HUES6 (cell line): Measurements from ENCODE around the gene MICOS13.
A peak's percentile ranks its signal among the peaks of the same experiment; 100 is the strongest.

Source experiments
- H3K27ac ChIP-seq: 2 replicates; pipeline ENCODE4 v1.7.0; 2013; ENCODE audit warnings: low read depth, mild to moderate bottlenecking, low read length, inconsistent platforms
- H3K27me3 ChIP-seq: 2 replicates; pipeline ENCODE4 v1.6.1; 2013; ENCODE audit warnings: low read length; ENCODE audit not compliant: control insufficient read depth, insufficient read depth
- H3K36me3 ChIP-seq: 2 replicates; pipeline ENCODE4 v1.6.1; 2013; ENCODE audit warnings: low read length; ENCODE audit not compliant: control insufficient read depth, insufficient read depth
- H3K4me1 ChIP-seq: 2 replicates; pipeline ENCODE4 v1.6.1; 2013; ENCODE audit warnings: low read length; ENCODE audit not compliant: control insufficient read depth, insufficient read depth
- H3K4me3 ChIP-seq: 2 replicates; pipeline ENCODE4 v1.5.1; 2013; ENCODE audit warnings: low read depth, low read length
- H3K9ac ChIP-seq: one replicate; pipeline ENCODE4 v1.6.1; 2013; ENCODE audit warnings: mild to moderate bottlenecking, low read length
- H3K9me3 ChIP-seq: 2 replicates; pipeline ENCODE4 v1.6.1; 2013; ENCODE audit warnings: low read depth, low read length; ENCODE audit not compliant: control insufficient read depth, insufficient read depth

MICOS13 gene, protein sequence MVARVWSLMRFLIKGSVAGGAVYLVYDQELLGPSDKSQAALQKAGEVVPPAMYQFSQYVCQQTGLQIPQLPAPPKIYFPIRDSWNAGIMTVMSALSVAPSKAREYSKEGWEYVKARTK

DNA sequence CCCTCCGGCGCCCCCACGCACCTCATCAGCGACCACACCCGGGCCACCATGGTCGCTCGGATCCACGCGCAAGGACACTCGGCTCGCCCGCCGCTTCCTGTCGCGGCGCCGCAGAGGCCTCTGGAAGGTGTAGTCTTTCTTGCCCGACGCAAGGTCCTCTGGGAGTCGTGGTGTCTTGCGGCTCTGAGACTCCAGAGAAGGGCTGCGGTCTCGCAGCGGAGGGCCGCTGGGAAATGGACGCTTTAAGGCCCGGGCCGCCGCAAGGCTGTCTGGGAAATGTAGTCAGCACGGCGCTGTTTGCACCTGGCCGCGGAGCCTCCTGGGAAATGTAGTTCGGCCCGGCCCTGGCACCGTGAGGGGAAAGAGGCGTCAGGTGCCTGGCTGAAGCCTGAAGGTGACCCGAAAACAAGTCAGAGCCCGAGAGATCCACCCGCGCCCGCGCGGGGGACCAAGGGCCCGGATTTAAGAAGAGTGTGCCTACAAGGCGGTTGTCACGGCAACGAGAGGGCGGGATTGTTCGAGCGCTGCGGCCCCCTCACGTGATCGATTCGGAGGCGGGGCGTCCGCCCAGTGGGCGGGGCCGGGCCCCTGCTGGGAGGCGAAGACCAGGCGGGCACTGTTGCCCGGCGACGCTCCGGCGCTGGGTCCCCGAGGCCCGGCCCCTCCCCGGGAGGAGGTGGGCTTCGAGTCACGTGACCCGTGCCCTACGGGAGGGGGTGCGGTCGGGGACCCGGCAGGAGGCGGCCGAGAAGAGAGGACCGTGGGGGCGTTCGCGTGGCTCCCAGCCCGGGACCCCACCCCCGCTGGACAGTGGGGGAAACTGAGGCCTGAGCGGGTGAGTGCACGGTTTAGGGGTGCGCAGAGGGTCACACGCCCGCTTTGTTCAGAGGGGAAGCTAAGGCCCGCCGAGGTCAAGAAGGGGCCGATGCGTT, at the start of gene MICOS13, which contains the start of gene HSD11B1L:
Gene MICOS13, minus strand, starts transcription at position 80 of the 932 bp plus-strand sequence. Its CDS starts 30 bp downstream, at position 50.
Gene HSD11B1L, plus strand, starts transcription at position 591 of the 932 bp plus-strand sequence. CDS start 3,806 bp downstream, outside the sequence.
- Histone ChIP-seq H3K9ac (peak within 1 kb of the TSS; percentile 71), H3K9me3 (no peaks in the 10 kb centered on the region), H3K27ac (peak within 1 kb of the TSS; percentile 68), H3K4me3 (peak within 1 kb of the TSS; percentile 80), H3K27me3 (no peaks in the 10 kb centered on the region), H3K36me3 (no peaks in the 10 kb centered on the region), H3K4me1 (peaks cover 8% of the 10 kb centered on the region; the same call in 1 of the 2 replicates)

DNA sequence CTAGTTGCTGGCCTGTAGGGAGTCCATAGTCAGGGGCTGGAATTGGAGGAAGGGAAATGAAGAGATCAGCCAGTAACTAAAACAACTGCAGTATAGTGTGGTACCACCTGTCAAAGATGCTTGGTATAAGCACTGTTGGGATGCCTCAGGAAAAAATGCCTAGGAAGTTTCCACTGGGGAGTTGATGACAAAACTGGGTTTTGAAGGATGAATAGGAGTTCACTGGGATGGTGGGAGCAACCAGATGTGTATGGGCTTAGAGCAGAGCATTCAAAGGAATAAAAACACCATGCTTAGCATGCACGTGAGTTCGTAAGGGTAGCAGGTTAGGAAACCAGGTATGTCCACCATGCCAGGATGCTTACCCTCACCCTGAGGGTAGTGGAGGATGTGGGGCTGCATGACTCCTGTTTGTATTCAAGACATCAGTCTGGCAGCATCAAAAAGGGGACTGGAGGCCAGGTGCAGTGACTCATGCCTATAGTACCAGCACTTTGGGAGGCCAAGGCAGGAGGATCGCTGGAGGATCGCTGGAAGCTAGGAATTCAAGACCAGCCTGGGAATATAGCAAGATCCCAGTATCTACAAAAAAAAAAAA, 47.2 kb upstream of the MICOS13 start:
- Histone ChIP-seq H3K27me3 (no peaks in the 10 kb centered on the region), H3K4me1 (no peaks in the 10 kb centered on the region), H3K9me3 (no peaks in the 10 kb centered on the region), H3K27ac (no peak overlapping the region), H3K36me3 (no peaks in the 10 kb centered on the region), H3K9ac (no peak overlapping the region), H3K4me3 (no peak overlapping the region)

DNA sequence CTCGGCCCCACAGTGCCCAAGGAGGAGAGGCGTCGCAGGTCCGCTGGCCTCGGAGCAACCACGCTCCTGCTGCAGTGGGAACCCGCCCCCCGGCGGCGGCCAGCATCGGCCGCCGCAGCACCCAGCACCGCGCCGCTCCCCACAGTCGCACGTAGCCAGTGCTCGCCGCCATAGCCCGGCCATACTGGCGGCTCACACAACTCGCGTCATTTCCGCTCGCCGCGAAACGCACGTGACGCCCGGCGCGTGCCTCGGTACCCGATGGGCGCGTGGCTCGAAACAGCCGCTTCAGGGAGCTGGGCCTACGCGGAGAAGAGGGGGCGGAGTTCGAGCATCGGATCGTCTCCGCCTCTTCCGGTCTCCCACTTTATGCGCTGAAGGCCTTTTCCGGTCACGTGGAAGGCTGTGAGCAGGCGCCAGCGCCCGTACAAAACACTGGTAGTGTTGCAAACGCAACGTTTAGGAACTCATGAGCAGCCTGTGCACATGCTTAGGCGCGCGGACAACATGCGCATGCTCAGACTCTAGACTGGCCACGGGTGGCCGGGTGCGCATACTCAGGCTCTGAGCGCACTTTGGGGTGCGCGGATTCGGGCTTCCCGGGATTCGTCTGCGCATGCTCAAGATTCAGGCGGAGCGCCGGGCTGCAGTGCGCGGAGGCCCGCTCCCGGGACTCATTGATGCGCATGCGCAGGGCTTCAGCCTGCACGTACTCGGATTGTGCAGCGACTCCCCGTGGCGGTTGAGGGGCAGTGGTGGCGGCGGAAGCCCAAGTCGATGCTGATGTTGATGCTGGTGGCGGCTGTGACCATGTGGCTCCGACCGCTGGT, 39.9 kb upstream of the MICOS13 start, which contains the start of the genes CATSPERD and LONP1:
Gene CATSPERD, plus strand, starts transcription at position 677 of the 830 bp plus-strand sequence. Its CDS starts 101 bp downstream, at position 778.
Gene LONP1, minus strand, starts transcription at position 186 of the 830 bp plus-strand sequence. Its CDS starts 14 bp downstream, at position 172.
- Histone ChIP-seq H3K9me3 (no peaks in the 10 kb centered on the region), H3K27me3 (no peaks in the 10 kb centered on the region), H3K4me1 (peaks cover 7% of the 10 kb centered on the region; the same call in 1 of the 2 replicates), H3K9ac (peak within 1 kb of the TSS; percentile 93), H3K27ac (peak within 1 kb of the TSS; percentile 95), H3K36me3 (peaks cover 14% of the 10 kb centered on the region; the same call in 1 of the 2 replicates), H3K4me3 (peak within 1 kb of the TSS; percentile 79)

DNA sequence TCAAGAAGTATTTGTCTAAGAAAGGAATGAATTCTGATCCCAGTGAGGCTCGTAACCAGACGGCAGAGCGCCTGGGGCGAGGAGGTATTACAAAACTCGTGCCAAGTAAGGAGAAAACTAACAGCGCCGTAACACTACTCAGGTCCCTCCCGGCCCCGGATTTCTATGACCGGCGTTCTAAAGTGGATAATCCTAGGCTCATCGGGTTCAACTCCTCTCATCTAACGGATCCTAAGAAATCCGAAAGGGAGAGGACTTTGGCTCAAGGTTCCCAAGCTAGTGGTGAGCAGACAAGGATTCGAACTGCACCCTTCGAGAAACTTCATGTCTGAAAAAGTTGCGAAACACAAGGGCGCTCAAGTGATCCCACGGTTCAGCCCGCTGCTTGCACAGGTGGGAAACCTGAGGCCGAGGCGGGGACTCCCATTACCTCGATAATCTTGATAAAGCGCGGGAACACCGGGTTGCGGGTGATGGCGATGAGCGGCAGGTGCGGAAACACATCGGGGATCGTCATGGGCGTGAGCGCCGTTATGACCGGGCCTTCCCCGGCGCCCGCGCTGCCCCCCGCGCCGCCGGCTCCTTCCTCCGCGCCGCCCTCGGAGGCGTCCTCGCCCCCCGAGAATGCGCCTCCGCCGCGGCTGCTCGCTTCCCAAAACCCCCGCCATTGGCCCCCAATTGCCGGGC, 39.1 kb upstream of the MICOS13 start:
- Histone ChIP-seq H3K4me1 (peaks cover 7% of the 10 kb centered on the region; the same call in 1 of the 2 replicates), H3K27me3 (no peaks in the 10 kb centered on the region), H3K9me3 (no peaks in the 10 kb centered on the region), H3K36me3 (peaks cover 19% of the 10 kb centered on the region), H3K27ac (peak overlapping the region; percentile 95), H3K4me3 (peak overlapping the region; percentile 79), H3K9ac (peak overlapping the region; percentile 93)

DNA sequence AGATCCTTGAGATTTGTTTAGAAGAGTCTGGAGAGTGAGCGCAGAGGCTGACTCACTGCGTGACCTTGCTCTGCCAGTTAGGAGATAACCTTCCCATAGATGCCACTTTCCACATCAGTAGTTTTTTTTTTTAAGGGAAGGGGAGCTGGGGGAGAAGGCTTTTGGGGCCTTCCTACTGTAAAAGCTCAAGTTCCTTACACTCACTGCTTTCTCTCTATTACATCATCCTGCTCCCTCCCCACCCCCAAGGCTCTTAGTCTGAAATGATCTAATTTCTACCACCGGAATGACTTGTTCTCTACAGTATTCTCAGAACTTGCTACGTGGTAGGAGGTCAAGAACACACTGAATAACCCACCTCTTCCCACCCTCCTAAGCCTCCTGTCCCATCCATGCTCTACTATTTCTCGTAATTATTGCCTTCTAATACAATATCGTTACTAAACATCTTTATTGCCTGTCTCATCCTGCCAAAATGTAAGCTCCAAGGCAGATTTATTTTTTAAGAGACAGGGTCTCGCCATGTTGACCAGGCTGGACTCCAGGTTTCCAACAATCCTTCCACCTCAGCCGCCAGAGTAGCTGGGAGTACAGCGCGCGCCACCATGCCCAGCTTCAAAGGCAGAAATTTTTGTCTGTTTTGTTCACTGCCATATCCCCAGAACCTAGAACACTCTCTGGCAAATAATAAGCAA, 38.4 kb upstream of the MICOS13 start:
- Histone ChIP-seq H3K4me3 (peak overlapping the region; percentile 79), H3K4me1 (peaks cover 7% of the 10 kb centered on the region; the same call in 1 of the 2 replicates), H3K9ac (peak overlapping the region; percentile 93), H3K36me3 (peaks cover 23% of the 10 kb centered on the region), H3K9me3 (no peaks in the 10 kb centered on the region), H3K27ac (peak overlapping the region; percentile 95), H3K27me3 (no peaks in the 10 kb centered on the region)

DNA sequence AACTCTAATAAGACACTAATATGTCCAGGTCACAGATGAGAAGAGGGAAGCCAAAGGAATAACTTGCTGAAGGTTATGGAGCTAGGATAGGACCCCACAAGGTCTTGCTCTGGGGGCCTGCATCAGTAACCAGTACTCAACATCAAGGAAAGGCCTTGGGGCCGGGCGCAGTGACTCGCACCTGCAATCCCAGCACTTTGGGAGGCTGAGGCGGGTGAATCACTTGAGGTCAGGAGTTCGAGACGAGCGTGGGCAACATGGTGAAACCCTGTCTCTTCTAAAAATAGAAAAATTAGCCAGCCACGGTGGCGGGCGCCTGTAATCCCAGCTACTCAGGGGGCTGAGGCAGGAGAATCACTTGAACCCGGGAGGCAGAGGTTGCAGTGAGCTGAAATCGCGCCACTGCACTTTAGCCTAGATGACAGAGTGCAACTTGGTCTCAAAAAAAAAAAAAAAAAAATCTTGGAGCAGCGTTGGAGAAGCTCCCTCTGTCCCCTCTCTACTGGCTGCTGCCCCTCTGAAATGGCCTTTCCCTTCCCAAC, 37.8 kb upstream of the MICOS13 start:
- peaks cover 7% of the 10 kb centered on the region; the same call in 1 of the 2 replicates for H3K4me1 ChIP-seq
- peaks cover 30% of the 10 kb centered on the region for H3K36me3 ChIP-seq
- peak overlapping the region; percentile 93 for H3K9ac ChIP-seq
- H3K9me3 ChIP-seq: no peaks in the 10 kb centered on the region
- H3K27me3 ChIP-seq: no peaks in the 10 kb centered on the region
- 0 out of 2 replicates have a peak overlapping the region, but pooled peaks have one; percentile 95 for H3K27ac ChIP-seq
- peak overlapping the region; percentile 79 for H3K4me3 ChIP-seq

DNA sequence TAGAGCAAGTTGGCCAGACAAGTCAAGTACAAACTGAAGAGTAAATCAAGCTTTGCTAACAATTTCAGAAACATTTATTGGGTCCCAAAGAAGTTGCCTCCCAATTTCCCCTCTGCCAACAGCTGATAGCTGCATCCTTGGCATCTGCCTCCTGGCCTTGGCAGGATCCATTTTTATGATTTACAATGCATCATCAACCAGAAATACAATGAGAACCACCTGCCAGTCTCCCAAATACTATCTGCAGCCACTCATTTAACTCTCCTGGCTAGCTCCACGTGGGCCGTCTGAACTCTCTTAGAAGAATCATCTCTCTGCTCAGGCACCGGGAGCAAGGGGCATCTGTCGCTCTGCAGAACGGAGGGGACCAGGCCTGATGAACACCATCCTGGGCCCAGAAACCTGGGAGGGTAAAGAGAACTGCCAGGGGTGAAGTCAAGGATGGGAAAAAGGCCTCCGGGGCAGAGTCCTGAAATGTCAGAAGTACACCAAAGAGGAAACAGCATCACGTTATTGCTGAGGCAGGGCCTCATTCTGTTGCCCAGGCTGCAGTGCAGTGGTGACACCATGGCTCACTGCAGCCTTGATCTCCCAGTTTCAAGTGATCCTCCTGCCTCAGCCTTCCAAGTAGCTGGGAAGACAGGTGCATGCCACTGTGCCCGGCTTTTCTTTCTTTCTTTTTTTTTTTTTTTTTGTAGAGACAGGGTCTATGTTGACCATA, 37.1 kb upstream of the MICOS13 start:
- H3K27me3 ChIP-seq: no peaks in the 10 kb centered on the region
- H3K36me3 ChIP-seq: peaks cover 37% of the 10 kb centered on the region
- H3K9ac ChIP-seq: no peak overlapping the region
- peaks cover 7% of the 10 kb centered on the region; the same call in 1 of the 2 replicates for H3K4me1 ChIP-seq
- H3K27ac ChIP-seq: no peak overlapping the region
- H3K9me3 ChIP-seq: no peaks in the 10 kb centered on the region
- no peak overlapping the region for H3K4me3 ChIP-seq

DNA sequence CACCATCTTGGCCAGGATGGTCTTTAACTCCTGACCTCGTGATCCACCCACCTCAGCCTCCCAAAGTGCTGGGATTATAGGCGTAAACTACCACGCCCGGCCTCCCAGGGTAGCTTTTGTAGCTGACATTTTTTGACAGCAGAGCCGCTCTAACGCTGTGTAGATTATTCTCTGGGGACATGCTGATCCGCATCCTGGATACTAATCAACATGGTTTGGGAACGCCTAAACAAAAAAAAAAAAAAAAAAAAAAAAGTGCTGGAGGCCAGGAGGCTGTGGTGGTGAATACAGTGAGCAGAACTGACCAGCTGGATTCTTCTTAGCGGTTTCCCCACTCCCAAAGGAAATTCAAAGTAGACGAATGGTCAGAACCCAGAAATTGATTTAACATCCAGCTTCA, 34.5 kb upstream of the MICOS13 start:
- Histone ChIP-seq H3K36me3 (peaks cover 61% of the 10 kb centered on the region), H3K9ac (no peak overlapping the region), H3K27me3 (no peaks in the 10 kb centered on the region), H3K4me1 (peaks cover 7% of the 10 kb centered on the region; the same call in 1 of the 2 replicates), H3K4me3 (no peak overlapping the region), H3K27ac (no peak overlapping the region), H3K9me3 (no peaks in the 10 kb centered on the region)

DNA sequence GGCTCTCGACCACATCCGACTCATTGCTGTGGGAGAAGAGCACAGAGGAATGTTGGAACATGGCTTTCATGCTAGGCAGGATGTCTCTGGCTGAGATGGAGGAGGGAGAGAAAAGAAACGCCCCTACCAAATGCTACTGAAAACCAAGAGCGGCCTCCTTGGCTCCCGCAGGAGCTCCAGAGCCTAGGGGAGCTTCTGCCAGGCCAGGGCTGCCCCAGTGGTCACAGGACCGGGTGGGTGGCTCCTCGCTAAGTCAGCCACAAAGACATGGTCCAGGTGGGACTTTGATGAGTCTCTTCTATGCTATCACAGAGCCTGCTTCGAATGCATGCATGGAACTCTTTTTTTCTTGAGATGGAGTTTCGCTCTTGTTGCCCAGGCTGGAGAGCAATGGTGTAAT, 32.9 kb upstream of the MICOS13 start:
- H3K9ac ChIP-seq: no peak overlapping the region
- no peak overlapping the region for H3K27ac ChIP-seq
- H3K4me3 ChIP-seq: no peak overlapping the region
- no peaks in the 10 kb centered on the region for H3K27me3 ChIP-seq
- H3K36me3 ChIP-seq: peaks cover 70% of the 10 kb centered on the region
- H3K9me3 ChIP-seq: no peaks in the 10 kb centered on the region
- H3K4me1 ChIP-seq: no peaks in the 10 kb centered on the region
